PFSK-1 (cell line): Measurements from ENCODE around the gene ARSD.

ENCODE experiments used
- FOXP2 ChIP-seq: optimal IDR thresholded peaks from 2 replicates; pipeline ENCODE3; 2011; ENCODE audit warnings: borderline replicate concordance, control low read depth, inconsistent platforms; ENCODE audit not compliant: insufficient read depth; ENCODE audit errors: extremely low read length, extremely low read depth
- POLR2AphosphoS5 ChIP-seq: IDR thresholded peaks from 2 replicates; pipeline ENCODE4 v1.6.1; 2012; ENCODE audit warnings: low read depth, mild to moderate bottlenecking, control low read depth, low read length, moderate library complexity
- REST ChIP-seq, 2 experiments: IDR thresholded peaks; 2 replicates each; pipeline versions ENCODE4 v1.6.1 to v1.8.0; 2011 to 2012; ENCODE audit warnings: low read depth in 2 of 2, low read length in 2 of 2, control low read depth in 1 of 2, inconsistent platforms in 1 of 2, mild to moderate bottlenecking in 1 of 2, moderate library complexity in 1 of 2; ENCODE audit not compliant: insufficient read depth in 1 of 2
- SIN3A ChIP-seq: IDR thresholded peaks from 2 replicates; pipeline ENCODE4 v1.6.1; 2012; ENCODE audit warnings: mild to moderate bottlenecking, low read length, moderate library complexity, borderline replicate concordance; ENCODE audit not compliant: insufficient read depth
- TAF1 ChIP-seq: IDR thresholded peaks from 2 replicates; pipeline ENCODE4 v1.6.1; 2012; ENCODE audit warnings: low read length, control low read depth, borderline replicate concordance; ENCODE audit not compliant: insufficient read depth

ARSD gene

GRCh38 chrX:2967584-2967983 lies 38.4 kb upstream of the ARSD start:
- TF ChIP-seq FOXP2 (no peak), REST (IDR thresholded peaks at IDR 0.05; ENCODE audit: insufficient read depth in 1 of 2, low read depth in 2 of 2, low read length in 2 of 2) (no peak), SIN3A (no peak), POLR2AphosphoS5 (no peak), TAF1 (no peak)

- TF ChIP-seq POLR2AphosphoS5 (no peak), FOXP2 (no peak), SIN3A (no peak), REST (IDR thresholded peaks at IDR 0.05; ENCODE audit: insufficient read depth in 1 of 2, low read depth in 2 of 2, low read length in 2 of 2) (no peak), TAF1 (no peak)
Measured at GRCh38 chrX:2967012-2967411, 37.9 kb upstream of the ARSD start.

- no peak for TF ChIP-seq SIN3A
- TF ChIP-seq FOXP2, result no peak
- no peak for TF ChIP-seq REST (IDR thresholded peaks at IDR 0.05; ENCODE audit: insufficient read depth in 1 of 2, low read depth in 2 of 2, low read length in 2 of 2)
- TF ChIP-seq TAF1, result no peak
- no peak for TF ChIP-seq POLR2AphosphoS5
Measured at GRCh38 chrX:2965965-2966364, 36.8 kb upstream of the ARSD start.

- TF ChIP-seq POLR2AphosphoS5 (no peak), REST (IDR thresholded peaks at IDR 0.05; ENCODE audit: insufficient read depth in 1 of 2, low read depth in 2 of 2, low read length in 2 of 2) (no peak), TAF1 (no peak), SIN3A (no peak), FOXP2 (no peak)
Measured at GRCh38 chrX:2962381-2962780, 33.2 kb upstream of the ARSD start.
